Thoracic aorta (tissue), 2 donors: ENCODE measurements around the gene LRRC1. TPM values are rescaled to one million over a fixed set of nuclear protein-coding genes. Genes with fewer than 3 reads are reported as not detected.

Source experiments
- ATAC-seq: fragments of 150-250 bp; one replicate; pipeline ENCODE4 v1.8.0; 2017; ENCODE audit warnings: low read depth; ENCODE audit not compliant: insufficient number of reproducible peaks, low FRiP score
- DNase-seq: peaks from one replicate; pipeline ENCODE4 v3.0.0-alpha.2; 2020; ENCODE audit warnings: low spot score
- H3K27ac ChIP-seq, 2 donors: fragments of 200-600 bp; sonication (generic); 1 replicate in 1 of 2; 2 replicates in 1 of 2; pipeline ENCODE4 v1.5.1; 2016; ENCODE audit warnings: mild to moderate bottlenecking in 2 of 2, moderate library complexity in 2 of 2
- H3K27me3 ChIP-seq: fragments of 200-600 bp; sonication (generic); replicated peaks from 2 replicates; pipeline ENCODE4 v1.6.0; 2016; ENCODE audit warnings: mild to moderate bottlenecking; ENCODE audit not compliant: insufficient read depth
- H3K36me3 ChIP-seq: fragments of 200-600 bp; sonication (generic); one replicate; pipeline ENCODE4 v1.5.1; 2016
- H3K4me1 ChIP-seq, 2 donors: fragments of 200-600 bp; sonication (generic); 1 replicate in 1 of 2; 2 replicates in 1 of 2; pipeline versions ENCODE4 v1.5.1 to v1.6.0; 2016; ENCODE audit warnings: low read depth in 2 of 2, mild to moderate bottlenecking in 1 of 2; ENCODE audit not compliant: control insufficient read depth in 1 of 2
- H3K4me3 ChIP-seq: fragments of 200-600 bp; sonication (generic); 2 replicates; pipeline ENCODE4 v1.5.1; 2016; ENCODE audit warnings: mild to moderate bottlenecking
- H3K9me3 ChIP-seq: fragments of 200-600 bp; sonication (generic); 2 replicates; pipeline ENCODE4 v1.5.1; 2016
- CTCF ChIP-seq: fragments of 200-600 bp; sonication (generic); IDR thresholded peaks from one replicate; pipeline ENCODE4 v1.5.1; 2019; ENCODE audit warnings: antibody characterized with exemption
- total RNA-seq, 2 donors: library from RNA; depleted of rRNA; stranded (reverse); fragments of >200 nt; gene quantifications; one replicate each; pipeline versions ENCODE4 v1.1.0 to v1.2.3, GENCODE V29; 2016

Gene LRRC1
- 10 to 100 TPM; 18.5 to 22.8 TPM for total RNA-seq

GRCh38 chr6:53794720-53795339 is at the start of gene LRRC1:
Gene LRRC1 (plus strand): TSS chr6:53795005. CDS start chr6:53795257, 252 bp downstream.
- Histone ChIP-seq H3K9me3 (no peaks in the 10 kb centered on the region), H3K27ac (peak within 1 kb of the TSS; percentile 68 to 80), H3K27me3 (no peaks in the 10 kb centered on the region), H3K4me3 (peak within 1 kb of the TSS; percentile 90), H3K36me3 (no peaks in the 10 kb centered on the region), H3K4me1 (peaks cover 0 to 21% of the 10 kb centered on the region in 2 donors)
- no peak for TF ChIP-seq CTCF
- ATAC-seq, result peak; percentile 81
- DNase-seq, result peak; percentile 51

DNA sequence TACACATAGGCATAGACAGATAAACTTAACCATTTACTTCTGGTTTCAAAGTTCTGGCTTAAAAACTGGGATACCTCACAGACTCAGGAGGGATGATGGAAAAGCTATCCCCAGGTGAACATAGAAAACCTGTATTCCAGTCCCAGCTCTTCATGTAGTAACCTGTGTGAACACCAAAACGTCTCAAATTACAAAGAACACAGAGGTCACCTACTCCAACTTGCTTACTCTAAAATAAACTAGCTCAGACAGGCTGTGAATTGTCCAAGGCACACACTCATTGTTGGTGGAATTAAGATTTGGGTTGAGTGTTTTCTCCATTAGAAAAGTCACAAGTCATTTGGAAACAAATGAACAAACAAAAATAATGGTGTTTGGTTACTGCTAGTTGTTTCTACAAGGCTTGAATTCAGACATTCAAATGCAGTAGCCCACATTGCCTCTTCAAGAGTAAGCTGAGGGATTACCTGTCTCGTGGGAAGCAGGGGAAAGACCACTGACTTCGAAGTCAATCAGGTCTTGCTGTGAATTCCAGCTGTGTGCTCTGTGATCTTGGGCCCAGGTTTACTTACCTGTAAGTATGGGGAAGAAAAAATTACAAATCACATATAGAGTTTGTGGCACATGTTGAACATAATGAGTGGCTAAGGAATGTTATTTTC is 48.2 kb upstream of the LRRC1 start:
- TF ChIP-seq CTCF, result no peak
- no peak overlapping the region for H3K4me3 ChIP-seq
- H3K9me3 ChIP-seq, result no peaks in the 10 kb centered on the region
- H3K27me3 ChIP-seq, result no peaks in the 10 kb centered on the region
- H3K36me3 ChIP-seq, result no peaks in the 10 kb centered on the region
- no peak for DNase-seq
- no peak for ATAC-seq
- no peaks in the 10 kb centered on the region for H3K4me1 ChIP-seq
- no peak overlapping the region for H3K27ac ChIP-seq

GRCh38 chr6:53750052-53750650 is 44.7 kb upstream of the LRRC1 start:
- Histone ChIP-seq H3K27ac (no peak overlapping the region), H3K36me3 (no peaks in the 10 kb centered on the region), H3K27me3 (no peaks in the 10 kb centered on the region), H3K4me3 (no peak overlapping the region), H3K9me3 (no peaks in the 10 kb centered on the region), H3K4me1 (no peaks in the 10 kb centered on the region)
- ATAC-seq, result no peak
- no peak for TF ChIP-seq CTCF
- DNase-seq, result no peak

GRCh38 chr6:53751417-53751816 is 43.4 kb upstream of the LRRC1 start:
- Histone ChIP-seq H3K9me3 (no peaks in the 10 kb centered on the region), H3K4me1 (no peaks in the 10 kb centered on the region), H3K27ac (no peak overlapping the region), H3K36me3 (no peaks in the 10 kb centered on the region), H3K4me3 (no peak overlapping the region), H3K27me3 (no peaks in the 10 kb centered on the region)
- DNase-seq (no peak), ATAC-seq (no peak)
- no peak for TF ChIP-seq CTCF

GRCh38 chr6:53752440-53752839 is 42.4 kb upstream of the LRRC1 start:
- Histone ChIP-seq H3K4me3 (no peak overlapping the region), H3K27ac (no peak overlapping the region), H3K9me3 (no peaks in the 10 kb centered on the region), H3K4me1 (no peaks in the 10 kb centered on the region), H3K36me3 (no peaks in the 10 kb centered on the region), H3K27me3 (no peaks in the 10 kb centered on the region)
- DNase-seq, result no peak
- ATAC-seq, result no peak
- no peak for TF ChIP-seq CTCF
